ENCODE results near the gene ZCCHC24. TPM values are rescaled to one million over a fixed set of nuclear protein-coding genes. Genes with fewer than 3 reads are reported as not detected.

ZCCHC24 gene
- total RNA-seq, 4 donors from 2014 or later, result 32.8 to 122 (median 37.7) TPM

DNA sequence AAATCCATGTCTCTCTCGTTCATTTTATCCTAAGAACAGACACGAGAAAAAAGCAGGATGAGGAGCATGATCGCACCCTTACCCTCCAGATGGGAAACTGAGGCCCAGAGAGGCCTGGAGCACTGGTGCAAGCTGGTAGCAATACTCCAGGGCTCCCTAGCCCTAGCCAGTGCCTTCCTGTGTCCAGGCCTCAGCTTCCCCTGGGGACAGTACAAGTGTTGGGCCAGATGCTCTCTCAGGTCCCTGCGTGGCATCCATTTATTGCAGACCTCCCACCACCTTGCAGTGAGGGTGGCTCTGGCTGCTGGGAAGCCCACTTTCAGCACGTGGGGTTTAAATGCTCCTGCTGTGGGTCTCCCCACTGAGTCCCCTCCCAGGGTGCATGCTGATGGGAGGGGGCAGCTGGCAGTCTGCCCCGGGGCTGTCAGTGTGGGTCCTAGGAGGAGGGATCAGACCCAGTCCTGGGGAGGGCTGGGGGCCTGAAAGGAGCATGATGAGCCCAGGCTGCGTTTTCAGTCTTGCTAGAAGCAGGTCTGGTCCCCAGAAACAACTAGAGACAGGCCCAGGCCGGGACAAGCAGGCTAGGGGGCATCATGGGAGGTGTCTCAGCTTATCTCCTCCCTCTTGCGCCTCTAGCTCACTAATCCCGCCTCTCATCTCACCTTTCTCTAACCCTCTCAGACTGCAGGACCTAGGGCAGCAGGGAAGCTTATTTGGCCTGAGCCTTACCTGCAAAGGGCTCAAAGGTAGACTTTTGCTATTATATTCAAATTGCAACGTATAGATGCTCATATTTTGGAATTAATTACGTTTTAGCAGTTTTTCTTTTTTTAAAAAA lies 98.8 kb downstream of the ZCCHC24 start:
- TF ChIP-seq CTCF (IDR thresholded peaks at IDR 0.05) (no peak), POLR2A (IDR thresholded peaks at IDR 0.05) (no peak)
- peak in 1 of 2 donors; percentile 43 for DNase-seq
- intact Hi-C loops (cut with DNase I; ENCODE audit: low total_unique reads), result no loop called here

DNA sequence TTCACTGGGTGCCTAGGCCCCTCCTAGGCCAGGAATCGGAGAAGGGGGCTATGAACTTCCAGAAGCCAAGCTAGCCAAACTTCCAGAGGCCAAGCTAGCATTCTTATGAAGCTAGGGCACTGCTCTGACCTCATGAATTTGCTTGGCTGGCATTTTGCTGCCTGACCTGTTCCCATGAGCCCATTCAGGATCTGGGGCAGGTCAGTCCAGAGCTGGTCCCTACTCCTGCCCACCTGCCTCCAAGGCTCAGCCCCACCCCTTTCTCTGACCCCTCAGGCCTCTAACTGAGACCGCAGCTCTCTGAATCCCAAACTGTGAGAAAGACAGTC lies 99.4 kb downstream of the ZCCHC24 start:
- intact Hi-C loops (cut with DNase I; ENCODE audit: low total_unique reads), result no loop called here
- peaks cover 0 to 6% of the 10 kb centered on the region in 2 donors for H3K4me1 ChIP-seq
- H3K4me3 ChIP-seq, result no peak overlapping the region
- no peak for DNase-seq
- H3K27me3 ChIP-seq, result no peaks in the 10 kb centered on the region
- no peaks in the 10 kb centered on the region for H3K36me3 ChIP-seq
- H3K27ac ChIP-seq, result no peak overlapping the region
- TF ChIP-seq POLR2A (IDR thresholded peaks at IDR 0.05) (no peak), CTCF (IDR thresholded peaks at IDR 0.05) (no peak)
- no peaks in the 10 kb centered on the region for H3K9me3 ChIP-seq

More for the DNA sequence above, 98.8 kb downstream of the ZCCHC24 start:
- Histone ChIP-seq H3K9me3 (no peaks in the 10 kb centered on the region), H3K4me1 (peaks cover 0 to 6% of the 10 kb centered on the region in 2 donors), H3K27me3 (no peaks in the 10 kb centered on the region), H3K4me3 (no peak overlapping the region), H3K36me3 (no peaks in the 10 kb centered on the region), H3K27ac (no peak overlapping the region)

DNA sequence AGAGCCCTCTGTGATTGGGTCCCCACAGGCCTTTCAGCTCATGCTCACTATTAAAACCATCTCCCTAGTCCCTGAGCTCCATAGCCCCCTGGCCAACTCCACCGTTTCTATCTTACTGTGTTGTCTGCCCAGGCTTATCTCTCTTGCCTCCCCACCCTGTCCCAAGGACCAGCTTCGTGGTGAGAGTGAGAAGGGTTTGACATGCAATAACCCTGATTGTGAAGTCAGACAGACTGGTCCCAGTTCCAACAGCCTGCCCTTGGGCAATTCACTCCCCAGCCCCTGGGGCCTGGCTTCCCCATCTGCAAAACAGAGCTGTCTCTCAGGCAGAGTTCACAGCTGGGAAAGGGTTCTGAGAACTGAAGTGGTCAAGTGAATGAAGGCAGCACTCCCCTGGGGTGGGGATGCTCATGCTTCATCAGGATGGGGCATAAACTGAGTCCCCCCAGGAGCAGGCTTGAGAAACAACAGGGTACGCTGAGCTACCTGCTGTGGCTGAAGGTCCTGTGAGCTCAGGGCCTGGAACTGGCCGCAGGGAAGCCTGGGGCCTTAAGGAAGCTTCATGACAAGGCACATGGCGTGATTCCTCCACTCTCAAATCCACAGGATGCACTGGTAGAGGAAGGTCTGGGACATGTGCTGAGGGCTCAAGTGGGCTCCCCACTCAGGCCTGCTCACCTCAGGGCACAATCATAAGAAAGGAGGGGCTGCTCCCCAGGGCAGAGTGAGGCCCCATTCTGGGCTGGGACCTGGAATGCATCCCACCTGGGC lies 100.0 kb downstream of the ZCCHC24 start:
- no peak for DNase-seq
- H3K9me3 ChIP-seq, result no peaks in the 10 kb centered on the region
- H3K27ac ChIP-seq, result no peak overlapping the region
- TF ChIP-seq POLR2A (IDR thresholded peaks at IDR 0.05) (no peak), CTCF (IDR thresholded peaks at IDR 0.05) (no peak)
- peaks cover 0 to 6% of the 10 kb centered on the region in 2 donors for H3K4me1 ChIP-seq
- H3K4me3 ChIP-seq, result no peak overlapping the region
- H3K27me3 ChIP-seq, result no peaks in the 10 kb centered on the region
- intact Hi-C loops (cut with DNase I; ENCODE audit: low total_unique reads), result no loop called here
- H3K36me3 ChIP-seq, result no peaks in the 10 kb centered on the region

GRCh38 chr10:79344502-79345195 lies 100.8 kb downstream of the ZCCHC24 start:
- H3K27me3 ChIP-seq, result no peaks in the 10 kb centered on the region
- H3K4me1 ChIP-seq, result peaks cover 0 to 6% of the 10 kb centered on the region in 2 donors
- no peak overlapping the region for H3K27ac ChIP-seq
- no peaks in the 10 kb centered on the region for H3K9me3 ChIP-seq
- H3K4me3 ChIP-seq, result no peak overlapping the region
- no peaks in the 10 kb centered on the region for H3K36me3 ChIP-seq
- no peak for DNase-seq
- TF ChIP-seq CTCF (IDR thresholded peaks at IDR 0.05), result no peak
- no peak for TF ChIP-seq POLR2A (IDR thresholded peaks at IDR 0.05)
- intact Hi-C loops (cut with DNase I; ENCODE audit: low total_unique reads), result no loop called here
